ENCODE results near the gene NRXN3. TPM values are rescaled to one million over a fixed set of nuclear protein-coding genes. Genes with fewer than 3 reads are reported as not detected.
A peak's percentile ranks its signal among the peaks of the same experiment; 100 is the strongest.

The NRXN3 gene
- polyA plus RNA-seq, 1 of the 3 experiments (the other 2 are of a cell fraction) = 1.6 TPM

- TF ChIP-seq, protein P1, sequence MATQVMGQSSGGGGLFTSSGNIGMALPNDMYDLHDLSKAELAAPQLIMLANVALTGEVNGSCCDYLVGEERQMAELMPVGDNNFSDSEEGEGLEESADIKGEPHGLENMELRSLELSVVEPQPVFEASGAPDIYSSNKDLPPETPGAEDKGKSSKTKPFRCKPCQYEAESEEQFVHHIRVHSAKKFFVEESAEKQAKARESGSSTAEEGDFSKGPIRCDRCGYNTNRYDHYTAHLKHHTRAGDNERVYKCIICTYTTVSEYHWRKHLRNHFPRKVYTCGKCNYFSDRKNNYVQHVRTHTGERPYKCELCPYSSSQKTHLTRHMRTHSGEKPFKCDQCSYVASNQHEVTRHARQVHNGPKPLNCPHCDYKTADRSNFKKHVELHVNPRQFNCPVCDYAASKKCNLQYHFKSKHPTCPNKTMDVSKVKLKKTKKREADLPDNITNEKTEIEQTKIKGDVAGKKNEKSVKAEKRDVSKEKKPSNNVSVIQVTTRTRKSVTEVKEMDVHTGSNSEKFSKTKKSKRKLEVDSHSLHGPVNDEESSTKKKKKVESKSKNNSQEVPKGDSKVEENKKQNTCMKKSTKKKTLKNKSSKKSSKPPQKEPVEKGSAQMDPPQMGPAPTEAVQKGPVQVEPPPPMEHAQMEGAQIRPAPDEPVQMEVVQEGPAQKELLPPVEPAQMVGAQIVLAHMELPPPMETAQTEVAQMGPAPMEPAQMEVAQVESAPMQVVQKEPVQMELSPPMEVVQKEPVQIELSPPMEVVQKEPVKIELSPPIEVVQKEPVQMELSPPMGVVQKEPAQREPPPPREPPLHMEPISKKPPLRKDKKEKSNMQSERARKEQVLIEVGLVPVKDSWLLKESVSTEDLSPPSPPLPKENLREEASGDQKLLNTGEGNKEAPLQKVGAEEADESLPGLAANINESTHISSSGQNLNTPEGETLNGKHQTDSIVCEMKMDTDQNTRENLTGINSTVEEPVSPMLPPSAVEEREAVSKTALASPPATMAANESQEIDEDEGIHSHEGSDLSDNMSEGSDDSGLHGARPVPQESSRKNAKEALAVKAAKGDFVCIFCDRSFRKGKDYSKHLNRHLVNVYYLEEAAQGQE (IDR thresholded peaks at IDR 0.05; ENCODE audit: low read depth, low read length) = no peak
- TF ChIP-seq CTCF (IDR thresholded peaks at IDR 0.05) (no peak), GABPA (IDR thresholded peaks at IDR 0.05; ENCODE audit: low read depth) (no peak), TAF1 (IDR thresholded peaks at IDR 0.05; ENCODE audit: borderline replicate concordance, low read depth, low read length) (no peak), TEAD4 (IDR thresholded peaks at IDR 0.05; ENCODE audit: borderline replicate concordance, insufficient read depth) (no peak), SMC3 (IDR thresholded peaks at IDR 0.05; ENCODE audit: low read depth, low read length) (no peak), FOSL2 (IDR thresholded peaks at IDR 0.05; ENCODE audit: borderline replicate concordance, low read depth) (peak; percentile 68; the same call in 1 of the 2 replicates), RAD21 (IDR thresholded peaks at IDR 0.05; ENCODE audit: low read length) (no peak), RFX5 (IDR thresholded peaks at IDR 0.05; ENCODE audit: low read length) (no peak), NFIC (IDR thresholded peaks at IDR 0.05; ENCODE audit: borderline replicate concordance) (0 out of 2 replicates have a peak, but pooled peaks have one; percentile 11), EP300 (IDR thresholded peaks at IDR 0.05; ENCODE audit: borderline replicate concordance in 1 of 2, low read depth in 1 of 2, low read length in 1 of 2) (0 out of 4 replicates have a peak, but pooled peaks of 1 of the 2 experiments have one; percentile 26), EZH2phosphoT487 (IDR thresholded peaks at IDR 0.05; ENCODE audit: borderline replicate concordance, low read depth) (no peak)
- TF ChIP-seq, protein P2, sequence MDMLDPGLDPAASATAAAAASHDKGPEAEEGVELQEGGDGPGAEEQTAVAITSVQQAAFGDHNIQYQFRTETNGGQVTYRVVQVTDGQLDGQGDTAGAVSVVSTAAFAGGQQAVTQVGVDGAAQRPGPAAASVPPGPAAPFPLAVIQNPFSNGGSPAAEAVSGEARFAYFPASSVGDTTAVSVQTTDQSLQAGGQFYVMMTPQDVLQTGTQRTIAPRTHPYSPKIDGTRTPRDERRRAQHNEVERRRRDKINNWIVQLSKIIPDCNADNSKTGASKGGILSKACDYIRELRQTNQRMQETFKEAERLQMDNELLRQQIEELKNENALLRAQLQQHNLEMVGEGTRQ (IDR thresholded peaks at IDR 0.05; ENCODE audit: borderline replicate concordance, low read depth, low read length) = no peak
- TF ChIP-seq, protein P3, sequence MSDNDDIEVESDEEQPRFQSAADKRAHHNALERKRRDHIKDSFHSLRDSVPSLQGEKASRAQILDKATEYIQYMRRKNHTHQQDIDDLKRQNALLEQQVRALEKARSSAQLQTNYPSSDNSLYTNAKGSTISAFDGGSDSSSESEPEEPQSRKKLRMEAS (IDR thresholded peaks at IDR 0.05; ENCODE audit: low read depth) = no peak
These were observed 780.5 kb downstream of the NRXN3 start (continued) for GRCh38 chr14:78950649-78951048.

- Histone ChIP-seq H3F3A (replicated peaks; ENCODE audit: insufficient read depth) (peaks cover 3% of the 10 kb centered on the region), H3K27me3 (ENCODE audit: insufficient read depth) (no peaks in the 10 kb centered on the region), H3K4me2 (no peak overlapping the region), H3K9ac (no peak overlapping the region), H3K9me2 (no peaks in the 10 kb centered on the region), H3K4me1 (ENCODE audit: control insufficient read depth in 1 of 2, insufficient read depth in 2 of 2, low read depth in 1 of 2, low read length in 1 of 2) (no peaks in the 10 kb centered on the region), H2AFZ (ENCODE audit: low read depth) (no peak overlapping the region), H3K27ac (ENCODE audit: low read depth in 2 of 2, low read length in 1 of 2) (no peak overlapping the region), H4K20me1 (ENCODE audit: insufficient read depth) (no peaks in the 10 kb centered on the region), H3K79me2 (ENCODE audit: insufficient read depth) (no peaks in the 10 kb centered on the region), H3K9me3 (no peaks in the 10 kb centered on the region), H3K36me3 (replicated peaks in 1 of 2; ENCODE audit: control insufficient read depth in 1 of 2, insufficient read depth in 2 of 2, low read length in 1 of 2) (no peaks in the 10 kb centered on the region), H3K4me3 (ENCODE audit: low read depth in 2 of 2, low read length in 1 of 2) (no peak overlapping the region)
- ChIA-PET POLR2A (no interaction called here), CTCF (interaction anchor here (0.9 to 3.5 kb wide), 3 partner anchors 8 to 17 kb away, joined by 3 to 20 read pairs (median 3); no protein-coding TSS in a partner anchor)
- no peak for DNase-seq
- TF ChIP-seq USF1 (IDR thresholded peaks at IDR 0.05; ENCODE audit: borderline replicate concordance, low read depth) (no peak), RAD21 (IDR thresholded peaks at IDR 0.05; ENCODE audit: low read length) (no peak), RXRA (IDR thresholded peaks at IDR 0.05; ENCODE audit: borderline replicate concordance, low read depth) (no peak), GABPA (IDR thresholded peaks at IDR 0.05; ENCODE audit: low read depth) (no peak), FOXJ3 (CRISPR knock-in tag; IDR thresholded peaks at IDR 0.05) (no peak)
- TF ChIP-seq, protein P1 (IDR thresholded peaks at IDR 0.05; ENCODE audit: low read depth, low read length) = no peak
- WGBS (ENCODE audit: low lambda C conversion rate) = 40% methylated on average over 3 of the region's 3 CpGs
These were observed 781.4 kb downstream of the NRXN3 start for GRCh38 chr14:78951602-78952001.

Measured in SK-N-SH (cell line).